ENCODE results near the gene ATXN10.

Gene ATXN10

DNA sequence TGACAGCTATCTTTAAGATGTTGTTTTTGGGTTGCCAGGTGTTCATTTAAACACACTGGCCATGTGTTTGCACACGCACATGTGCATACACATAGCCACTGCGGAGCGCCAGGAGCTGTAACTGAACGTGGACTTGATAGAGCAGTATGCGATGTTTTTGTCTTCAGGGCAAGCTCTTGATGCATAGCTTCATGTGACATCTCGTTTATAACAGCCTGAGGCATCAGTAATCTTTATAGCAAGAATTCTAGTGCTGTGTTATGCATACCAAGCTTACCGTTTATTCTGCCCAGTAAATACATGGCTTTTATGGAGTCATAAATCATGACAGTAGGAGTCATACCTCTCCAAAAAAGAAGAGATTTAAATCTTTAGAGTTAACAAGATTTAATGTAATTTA is 87.0 kb downstream of the ATXN10 start:
- DNase-seq (ENCODE audit: low spot score), result no peak

DNA sequence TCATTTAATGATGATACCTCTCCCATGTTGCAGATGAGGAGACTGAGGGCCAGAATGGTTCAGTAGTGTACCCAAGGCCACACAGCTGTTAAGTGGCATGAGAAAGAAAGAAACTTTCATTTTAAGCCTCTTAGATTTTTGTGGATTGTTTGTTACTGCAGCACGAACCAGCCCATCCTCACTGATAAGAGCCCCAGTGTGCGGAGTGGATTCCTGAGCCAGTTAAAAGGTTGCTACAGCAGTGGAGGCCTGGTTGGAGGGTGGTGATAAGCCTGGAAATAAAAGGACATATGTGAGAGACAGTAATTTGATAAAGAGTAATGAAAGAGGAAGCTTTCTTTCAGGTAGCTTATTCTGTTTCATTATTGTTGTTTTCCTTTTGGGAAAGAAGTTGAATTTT is 89.0 kb downstream of the ATXN10 start:
- DNase-seq (ENCODE audit: low spot score), result no peak

DNA sequence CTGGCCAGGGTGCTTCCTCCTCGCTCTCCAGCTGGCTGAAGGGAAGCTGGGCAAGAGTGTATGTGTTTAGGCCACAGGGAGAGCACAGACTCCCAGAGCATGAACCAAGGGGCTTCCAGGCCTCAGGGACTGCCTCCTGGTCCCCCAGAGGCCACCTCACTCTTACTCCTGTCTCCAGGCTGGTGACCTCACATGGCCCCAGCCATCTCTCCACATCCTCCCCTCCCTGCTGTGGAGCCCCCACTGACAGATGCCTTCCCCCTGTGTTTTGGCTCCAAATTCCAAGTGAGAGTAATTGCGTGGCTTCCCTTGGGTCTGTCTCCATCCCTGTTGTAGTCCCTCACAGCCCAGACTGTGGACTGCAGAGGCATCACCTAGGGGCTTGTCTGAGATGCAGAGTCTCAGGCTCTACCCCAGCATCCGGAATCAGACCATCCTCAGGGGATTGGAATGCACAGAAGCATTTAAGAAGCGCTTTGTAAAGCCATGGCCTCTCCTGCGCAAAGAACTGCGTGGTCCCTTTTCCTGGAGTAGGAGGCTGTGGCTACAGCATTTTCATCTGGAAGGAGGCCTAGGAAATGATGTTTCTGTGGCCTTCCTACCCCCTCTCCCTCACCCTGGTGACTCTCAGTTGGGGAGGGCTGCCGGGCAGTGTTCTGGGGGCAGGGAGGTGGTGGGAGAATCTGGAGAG is 91.1 kb downstream of the ATXN10 start:
- no peak for DNase-seq (ENCODE audit: low spot score)

DNA sequence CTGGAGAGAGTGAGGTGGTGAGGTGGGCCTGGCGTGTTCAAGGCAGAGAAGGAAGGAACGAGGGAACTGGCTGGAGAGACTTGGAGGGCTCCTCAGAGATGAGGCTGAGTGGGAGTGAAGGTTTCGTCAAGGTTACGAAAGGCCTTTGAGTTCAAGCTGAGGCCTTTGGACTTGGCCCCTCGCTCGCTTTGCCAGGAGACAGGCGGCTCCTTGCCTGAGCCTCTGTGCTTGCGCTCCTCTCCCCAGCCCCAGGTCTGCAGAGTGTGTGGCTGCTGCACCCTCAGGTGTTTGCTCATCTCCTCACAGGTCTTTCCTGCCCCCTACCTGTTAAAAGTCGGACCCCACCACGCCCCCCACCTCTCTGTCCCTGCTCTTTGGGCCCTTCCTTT is 91.6 kb downstream of the ATXN10 start:
- DNase-seq (ENCODE audit: low spot score), result no peak

DNA sequence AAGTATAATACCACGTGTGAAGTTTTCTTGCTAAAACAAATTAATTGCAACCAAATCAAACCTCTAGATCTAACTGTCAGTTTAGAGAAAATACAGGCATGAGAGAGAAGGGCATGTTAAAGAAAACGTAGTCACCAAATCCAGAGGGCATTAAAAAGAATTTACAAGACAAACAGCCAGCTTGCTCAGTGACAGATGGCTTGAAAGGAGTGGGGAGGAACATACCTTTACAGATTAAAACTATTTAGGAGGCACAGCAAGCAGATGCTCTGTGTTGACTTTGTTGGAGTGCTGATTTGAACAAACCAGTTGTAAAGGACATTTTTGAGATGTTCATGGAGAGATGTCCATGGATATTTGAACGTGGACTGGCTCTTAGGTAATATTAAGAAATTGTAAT is 96.9 kb downstream of the ATXN10 start:
- no peak for DNase-seq (ENCODE audit: low spot score)

DNA sequence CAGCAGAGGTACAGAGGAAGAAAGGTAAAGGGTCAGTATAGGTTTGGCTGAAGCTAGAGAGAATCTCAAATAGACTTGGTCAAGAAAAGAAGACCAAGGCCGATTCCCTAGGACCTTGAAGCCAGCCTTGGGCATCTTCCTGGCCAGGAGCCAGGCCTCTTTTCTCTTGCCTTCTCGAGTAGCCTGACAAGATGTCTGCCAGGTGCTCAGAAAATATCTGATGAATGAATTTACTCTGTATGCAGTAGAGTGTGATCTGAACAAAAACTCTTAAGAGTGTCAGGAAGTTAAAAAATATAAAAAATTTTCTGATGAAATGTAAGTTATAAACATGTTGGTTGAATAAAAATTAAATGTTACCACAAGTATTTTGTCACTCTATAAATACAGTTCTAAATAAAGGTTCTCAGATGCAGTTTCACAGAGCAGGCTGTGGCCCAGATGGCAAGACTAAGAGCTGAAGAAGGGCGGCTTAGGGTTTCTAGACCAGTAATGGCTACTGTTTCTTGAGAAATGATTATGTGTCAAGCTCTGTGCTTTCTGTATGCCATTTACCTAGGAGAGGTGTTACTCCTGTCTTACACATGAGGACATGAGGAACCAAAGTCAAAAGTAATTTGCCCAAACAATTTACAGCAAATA is 98.1 kb downstream of the ATXN10 start:
- peak; percentile 30 for DNase-seq (ENCODE audit: low spot score)

DNA sequence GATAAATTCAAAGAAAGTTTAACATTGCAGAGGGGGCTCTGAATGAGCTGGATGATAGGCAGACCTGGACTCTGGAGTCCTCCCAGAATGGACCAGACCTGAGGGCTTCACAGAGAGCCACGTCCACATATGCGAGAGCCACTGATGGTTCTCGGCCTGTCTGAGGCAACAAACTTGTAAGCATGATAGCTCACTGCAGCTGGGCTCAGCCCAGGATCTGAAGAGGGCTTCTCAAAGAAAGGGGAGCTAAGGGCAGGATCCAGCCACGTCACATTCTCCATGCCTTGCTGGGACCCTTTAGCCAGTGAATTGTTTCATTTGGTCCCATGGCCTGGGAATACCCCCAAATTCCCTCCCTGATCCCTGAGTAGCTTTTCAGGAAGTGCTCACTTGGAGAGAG is 98.9 kb downstream of the ATXN10 start:
- no peak for DNase-seq (ENCODE audit: low spot score)

DNA sequence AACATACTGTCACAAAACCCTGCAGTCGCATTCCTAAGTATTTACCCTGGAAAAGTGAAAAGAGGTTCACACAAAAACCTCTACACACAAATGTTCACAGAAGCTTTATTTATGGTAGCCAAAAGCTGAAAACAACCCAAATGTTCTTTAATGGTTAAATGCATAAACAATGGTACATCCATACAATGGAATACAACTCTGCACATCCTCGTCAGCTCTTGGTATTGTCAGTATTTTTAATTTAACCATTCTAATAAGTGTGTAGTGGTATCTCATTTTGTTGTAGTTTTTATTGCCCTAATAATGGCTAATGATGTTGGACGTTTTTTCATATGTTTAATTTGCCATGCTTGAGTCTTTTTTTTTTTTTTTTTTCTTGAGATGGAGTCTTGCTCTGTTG is 99.4 kb downstream of the ATXN10 start:
- DNase-seq (ENCODE audit: low spot score), result no peak

DNA sequence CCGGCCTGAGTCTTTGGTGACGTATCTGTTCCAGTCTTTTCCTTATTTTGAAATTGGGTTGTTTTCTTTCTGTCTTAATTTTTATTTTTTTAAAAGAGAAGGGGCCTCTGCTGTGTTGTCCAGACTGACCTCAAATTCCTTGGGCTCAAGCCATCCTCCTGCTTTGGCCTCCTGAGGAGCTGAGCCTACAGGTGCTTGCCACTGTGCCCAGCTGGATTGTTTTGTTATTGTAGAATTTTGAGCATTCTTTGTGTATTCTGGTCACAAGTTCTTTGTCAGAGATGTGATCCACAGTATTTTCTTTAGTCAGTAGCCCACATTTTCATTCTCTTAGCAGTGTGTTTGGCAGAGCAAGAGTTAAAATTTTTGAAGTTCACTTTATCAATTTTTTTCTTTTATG is 100.1 kb downstream of the ATXN10 start:
- no peak for DNase-seq (ENCODE audit: low spot score)

DNA sequence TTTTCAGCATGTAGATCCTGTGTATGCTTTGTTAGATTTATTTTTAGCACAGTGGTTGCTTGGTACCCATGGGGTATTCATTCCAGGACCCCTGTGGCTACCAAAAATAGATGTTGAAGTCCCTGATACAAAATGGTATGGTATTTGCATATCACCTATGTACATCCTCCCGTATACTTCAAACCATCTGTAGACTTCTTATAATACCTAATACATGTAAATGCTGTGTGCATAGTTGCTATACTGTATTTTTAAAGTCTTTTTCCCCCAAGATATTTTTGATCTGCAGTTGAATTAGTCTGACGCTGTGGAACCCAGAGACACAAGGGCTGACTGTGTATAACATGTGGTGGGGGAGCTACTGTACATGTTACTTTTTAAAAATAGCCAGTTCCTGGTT is 101.1 kb downstream of the ATXN10 start:
- no peak for DNase-seq (ENCODE audit: low spot score)

DNA sequence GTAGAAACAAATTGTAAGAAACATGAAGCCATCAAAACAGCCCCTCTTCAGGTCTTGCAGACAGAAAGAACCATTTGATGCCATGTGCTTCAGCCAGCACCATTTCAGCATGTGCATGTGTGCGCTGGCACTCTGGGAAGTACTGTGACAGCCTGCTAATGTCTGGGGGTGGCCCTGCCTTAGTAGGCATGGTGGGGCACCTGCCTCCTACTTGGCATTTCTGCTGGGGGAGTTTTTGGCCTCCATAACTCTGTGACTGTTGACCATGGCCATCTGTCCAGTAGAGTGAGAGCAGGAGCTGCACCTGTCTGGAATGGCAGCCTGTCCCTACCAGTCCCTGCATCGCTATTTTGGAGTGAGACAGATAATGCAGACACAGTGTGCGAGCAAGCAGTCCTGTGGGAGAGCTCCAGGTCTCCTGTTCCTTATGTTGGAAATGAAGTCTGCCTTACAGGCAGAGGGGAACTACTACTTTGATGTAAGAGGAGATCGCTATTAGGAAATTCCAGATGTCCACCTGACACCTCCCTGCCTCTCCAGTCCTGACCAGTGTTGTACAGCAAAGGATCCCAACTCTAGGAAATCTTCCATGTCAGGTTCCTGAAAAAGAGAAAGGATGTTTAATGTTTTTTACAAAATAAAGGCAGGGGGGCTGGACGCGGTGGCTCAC is 102.5 kb downstream of the ATXN10 start:
- DNase-seq (ENCODE audit: low spot score), result no peak

DNA sequence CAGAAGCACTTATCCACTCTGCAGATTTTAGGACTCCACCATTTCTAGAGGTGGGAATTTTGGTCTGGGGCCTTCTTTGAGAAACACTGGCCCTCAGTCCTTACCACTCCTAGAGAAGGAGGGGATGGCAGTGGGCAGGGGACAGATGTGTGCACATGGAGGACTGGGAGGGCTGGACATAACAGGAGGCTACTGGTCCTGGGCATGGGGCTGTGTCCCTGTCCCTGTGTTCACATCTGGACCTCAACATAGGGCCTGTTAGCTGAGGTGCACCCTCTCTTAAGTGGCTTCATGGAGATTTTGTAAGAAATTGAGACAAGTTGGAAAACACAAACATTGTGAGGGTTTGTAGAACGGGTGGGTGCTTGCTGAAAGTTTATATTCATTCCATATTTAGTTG is 103.4 kb downstream of the ATXN10 start:
- no peak for DNase-seq (ENCODE audit: low spot score)

DNA sequence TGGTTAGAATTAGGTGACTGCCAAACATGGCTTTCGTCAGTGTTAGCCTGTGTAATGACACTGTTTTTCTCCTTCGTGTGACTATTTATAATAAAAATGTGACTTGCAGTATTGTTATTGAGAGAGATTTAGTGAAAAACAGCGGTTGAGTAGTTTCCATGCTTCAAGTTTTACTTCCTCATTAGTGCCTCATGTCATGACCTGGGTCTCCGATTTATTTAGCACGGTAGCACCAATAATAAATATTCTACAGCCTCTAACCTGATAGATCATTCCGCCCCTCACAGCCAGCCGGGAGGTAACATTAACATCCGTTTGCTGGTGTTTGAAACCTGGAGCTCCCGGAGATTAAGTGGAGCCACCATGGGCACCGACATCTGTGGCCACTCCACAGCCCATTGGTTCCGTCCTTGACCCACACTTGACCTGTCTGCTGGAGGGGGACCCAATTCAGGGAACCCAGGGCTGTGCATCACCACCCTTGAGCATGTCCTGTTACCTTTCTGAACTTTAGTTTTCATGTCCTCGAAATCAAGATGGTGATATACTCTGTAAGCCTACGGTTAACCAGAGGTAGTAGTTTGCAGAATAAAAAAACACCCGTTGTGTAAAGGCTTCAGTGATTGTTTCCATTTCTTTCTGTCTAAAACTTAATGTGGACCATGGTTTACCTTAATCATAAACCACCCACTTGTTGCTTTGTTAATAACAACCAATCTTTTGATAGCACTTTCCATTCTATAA is 104.1 kb downstream of the ATXN10 start:
- DNase-seq (ENCODE audit: low spot score), result no peak

DNA sequence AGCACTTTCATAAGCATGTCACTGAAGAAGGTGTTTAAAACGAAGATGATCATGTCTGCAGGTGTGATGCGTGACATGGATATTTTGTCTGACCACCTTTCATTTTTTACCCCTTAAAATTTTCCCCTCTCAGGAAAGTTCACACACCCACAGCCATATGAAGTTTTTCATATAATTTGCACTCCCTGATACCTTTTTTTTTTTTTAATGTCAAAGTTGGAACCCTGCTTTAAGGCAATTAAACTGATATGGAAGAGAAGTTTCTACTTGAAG is 104.6 kb downstream of the ATXN10 start:
- no peak for DNase-seq (ENCODE audit: low spot score)

DNA sequence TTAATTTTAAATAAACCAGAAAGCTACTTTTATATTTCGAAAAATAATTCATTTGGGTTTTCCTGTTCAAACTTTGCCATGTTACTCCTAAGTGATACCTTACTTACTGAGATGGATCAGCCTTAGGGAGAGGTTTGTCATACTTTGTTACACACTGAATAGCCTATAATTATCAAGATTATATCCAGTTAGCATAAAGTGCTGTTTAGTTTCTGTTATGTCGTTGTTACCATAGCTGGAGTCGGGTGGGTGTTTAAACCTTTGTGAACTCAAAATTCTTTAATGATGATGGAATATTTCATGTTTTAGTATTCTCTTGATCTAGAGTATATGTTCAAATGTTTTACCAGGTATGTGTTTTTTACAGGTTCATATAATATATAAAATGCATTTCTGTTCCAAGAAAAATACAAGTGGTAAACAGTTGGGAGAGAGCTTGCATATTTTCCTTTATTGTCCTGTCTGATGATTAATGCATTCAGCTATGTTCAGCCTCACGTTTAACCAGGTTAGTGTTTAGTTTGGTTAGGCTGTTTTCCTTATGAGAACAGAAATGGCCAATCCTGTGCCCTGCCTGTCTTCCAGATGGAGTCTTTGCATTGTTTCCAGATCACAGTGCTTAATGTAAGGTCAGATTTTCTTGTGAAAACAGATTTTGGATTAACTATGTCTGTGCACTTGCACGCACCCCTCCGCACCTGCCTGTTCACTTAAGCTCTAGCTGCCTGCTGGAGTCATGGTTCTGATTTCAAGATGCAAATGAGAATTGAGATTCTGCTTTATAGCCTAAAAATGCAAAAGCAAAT is 105.6 kb downstream of the ATXN10 start:
- DNase-seq (ENCODE audit: low spot score), result no peak

DNA sequence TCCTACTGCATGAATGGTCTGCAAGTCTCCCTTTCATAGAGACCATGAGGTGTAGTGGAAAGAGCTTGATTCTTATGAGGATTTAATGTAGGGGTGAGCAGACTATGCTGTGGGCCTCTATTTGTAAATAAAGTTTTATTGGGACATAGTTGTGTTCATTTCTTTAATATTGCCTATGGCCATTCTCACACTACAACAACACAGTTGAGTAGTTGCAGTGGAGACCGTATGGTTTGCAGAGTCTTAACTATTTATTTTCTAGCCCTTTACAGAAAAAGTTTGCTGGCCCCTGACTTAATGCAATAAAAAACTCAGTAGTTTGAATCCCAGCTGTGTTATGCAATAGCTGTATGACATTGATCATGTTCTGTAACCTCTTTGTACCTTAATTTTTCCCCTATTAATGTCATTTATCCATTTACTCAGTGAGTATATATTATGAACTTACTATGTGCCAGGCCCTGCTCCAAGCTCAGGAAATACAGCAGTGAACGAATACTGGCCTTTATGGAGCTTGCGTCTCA is 106.3 kb downstream of the ATXN10 start:
- no peak for DNase-seq (ENCODE audit: low spot score)

DNA sequence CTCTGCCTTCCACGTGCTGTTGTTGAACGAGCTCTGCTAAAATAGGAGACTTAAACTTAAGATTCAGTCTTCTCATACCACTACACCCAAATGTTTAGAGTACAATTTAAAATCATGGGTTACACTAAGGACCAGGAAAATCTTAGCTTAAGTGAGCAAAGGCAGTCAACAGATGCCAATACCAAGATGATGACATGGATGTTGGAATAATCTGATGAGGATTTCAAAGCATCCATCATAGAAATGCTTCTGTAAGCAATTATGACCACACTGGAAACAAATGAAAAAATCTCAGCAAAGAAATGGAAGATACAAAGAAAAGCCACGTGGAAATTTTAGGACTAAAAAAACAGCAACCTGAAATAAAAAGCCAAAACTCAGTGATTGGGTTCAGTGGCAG is 109.8 kb downstream of the ATXN10 start:
- no peak for DNase-seq (ENCODE audit: low spot score)

DNA sequence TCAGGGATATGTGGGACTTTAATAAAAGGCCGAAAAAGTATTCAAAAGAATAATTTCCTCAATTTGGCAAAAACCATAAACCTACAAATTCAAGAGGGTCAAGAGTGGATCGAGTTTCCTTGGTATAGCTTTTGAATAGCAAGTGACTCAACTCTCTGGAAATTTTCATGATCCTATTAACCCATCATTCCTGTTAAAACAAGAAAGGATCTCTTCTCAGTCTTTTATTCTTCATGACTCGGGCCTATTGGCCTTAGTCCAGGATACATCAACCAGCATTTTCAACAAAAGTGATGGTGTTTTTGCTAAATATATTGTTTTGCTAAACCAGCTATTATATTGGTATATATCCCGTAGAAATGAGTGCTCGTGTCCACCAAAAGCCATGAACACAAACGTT is 110.3 kb downstream of the ATXN10 start:
- no peak for DNase-seq (ENCODE audit: low spot score)

DNA sequence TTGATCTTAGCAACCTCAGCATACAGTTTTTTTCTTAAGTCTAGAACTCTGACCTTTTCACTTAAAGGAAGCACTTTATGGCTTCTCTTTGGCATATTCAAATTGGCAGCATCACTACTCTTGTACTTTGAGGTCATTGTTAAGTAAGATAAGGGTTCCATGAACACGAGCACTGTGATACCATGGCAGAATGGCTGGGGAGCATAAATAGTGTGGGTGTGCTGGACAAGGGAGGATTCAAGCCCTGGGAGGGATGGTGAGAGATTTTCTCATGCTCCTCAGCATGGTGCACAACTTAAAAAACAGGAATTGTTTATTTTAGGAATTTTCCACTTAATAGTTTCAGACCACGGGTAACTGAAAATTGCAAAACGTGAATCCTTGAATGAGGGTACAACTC is 111.4 kb downstream of the ATXN10 start:
- DNase-seq (ENCODE audit: low spot score), result no peak

DNA sequence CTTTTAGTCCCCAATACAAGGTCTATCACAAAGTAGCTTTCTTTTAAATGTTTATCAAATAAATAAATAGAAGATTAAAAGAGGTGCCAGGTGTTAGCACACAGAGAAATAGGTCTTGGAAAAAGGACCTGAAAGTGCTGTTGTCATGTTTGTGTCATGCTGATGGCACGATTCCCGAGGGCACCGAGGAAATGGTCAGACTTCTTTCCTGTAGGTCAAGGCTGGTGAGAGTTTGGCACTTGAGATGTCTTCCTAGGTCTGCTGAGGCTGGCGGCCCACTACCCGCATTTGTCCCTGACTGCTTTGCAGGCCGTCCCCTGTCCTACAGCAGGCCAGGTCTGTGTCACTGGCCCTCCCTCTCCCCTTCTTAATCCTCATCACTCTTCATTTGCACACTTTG is 112.1 kb downstream of the ATXN10 start:
- no peak for DNase-seq (ENCODE audit: low spot score)

DNA sequence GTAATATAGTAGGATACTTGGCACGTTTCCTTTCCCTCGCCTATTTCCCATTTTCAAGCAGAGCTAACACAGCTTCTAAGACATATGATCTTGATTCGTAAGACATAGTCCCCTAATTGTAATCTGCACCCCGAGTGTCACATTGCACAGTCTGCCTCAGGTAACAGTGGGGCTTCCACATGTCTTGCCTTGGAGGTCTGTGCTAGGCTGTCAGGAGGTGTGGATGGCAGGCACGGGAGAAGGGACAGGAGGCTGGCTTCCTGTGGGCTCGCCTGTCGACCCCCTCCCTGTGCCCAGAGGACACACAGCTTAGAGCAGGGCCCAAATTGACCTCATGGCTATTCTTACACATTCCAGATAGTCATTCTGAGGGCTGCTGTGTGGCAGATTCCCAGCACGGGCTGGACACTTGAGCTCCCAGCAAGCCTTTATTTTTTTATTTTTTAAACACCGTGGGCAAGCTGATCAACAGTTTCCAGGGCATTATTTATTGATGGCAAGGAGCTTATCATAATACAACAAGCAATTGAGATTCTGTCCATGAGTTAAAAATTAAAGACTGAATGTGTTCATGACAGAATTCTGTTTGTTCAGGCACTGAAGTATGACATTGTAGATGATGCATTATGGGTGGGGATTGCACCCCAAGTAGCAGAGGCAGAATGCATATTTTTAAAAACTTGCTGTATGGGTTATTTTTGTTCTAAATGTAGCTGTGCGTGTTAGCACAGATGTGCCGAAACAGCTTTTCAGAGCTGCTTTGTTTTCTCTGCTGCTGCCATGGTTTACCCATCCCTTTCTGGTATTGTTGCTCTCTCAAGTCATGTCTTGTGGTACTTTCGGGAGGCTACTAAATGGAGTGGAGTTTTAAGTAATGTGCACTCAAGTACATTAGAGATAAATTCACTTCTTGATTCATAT is 113.0 kb downstream of the ATXN10 start:
- DNase-seq (ENCODE audit: low spot score), result no peak
